ENCODE measurements around the gene SMTNL1. TPM values are rescaled to one million over a fixed set of nuclear protein-coding genes. Genes with fewer than 3 reads are reported as not detected.
A peak's percentile ranks its signal among the peaks of the same experiment; 100 is the strongest.
"Not testable (repeated sequence)": the region's sequence is repeated elsewhere in the genome, so short reads cannot be mapped to it uniquely, and the experiment has no call there.

The SMTNL1 gene
- total and polyA plus RNA-seq, 10 donors, result not detected

- Histone ChIP-seq H3K27ac (no peak overlapping the region), H3K9me3 (no peaks in the 10 kb centered on the region), H3K36me3 (peaks cover 0 to 18% (median 7%) of the 10 kb centered on the region in 6 donors), H3K4me1 (peaks cover 13 to 44% (median 28%) of the 10 kb centered on the region in 6 donors), H3K4me3 (no peak overlapping the region), H3K27me3 (replicated peaks in 1 of 7) (no peaks in the 10 kb centered on the region)
- peak; percentile 87 for DNase-seq
- intact Hi-C loops (cut with DNase I; ENCODE audit: low total_unique reads), result loop anchor here (2.0 to 5.0 kb wide), 2 partner anchors 35 to 70 kb away; no protein-coding TSS in a partner anchor
- TF ChIP-seq POLR2AphosphoS5 (IDR thresholded peaks at IDR 0.05) (no peak), POLR2A (IDR thresholded peaks at IDR 0.05) (no peak), CTCF (IDR thresholded peaks at IDR 0.05 in 8 of 11, conservative IDR thresholded peaks at IDR 0.05 in 3 of 11) (peak; percentile 77 to 92 (median 89))
- WGBS, 5 donors, result 23 to 25% (median 24%) methylated on average over 7 of the region's 7 CpGs
These were observed 10.3 kb upstream of the SMTNL1 start for GRCh38 chr11:57527056-57527631.

GRCh38 chr11:57529012-57529411, 8.4 kb upstream of the SMTNL1 start:
- H3K27me3 ChIP-seq (replicated peaks in 1 of 7), result no peaks in the 10 kb centered on the region
- peaks cover 0 to 18% (median 7%) of the 10 kb centered on the region in 6 donors for H3K36me3 ChIP-seq
- intact Hi-C loops (cut with DNase I; ENCODE audit: low total_unique reads), result loop anchor here (5.0 kb wide), 1 partner anchor 37 kb away; no protein-coding TSS in a partner anchor
- peak overlapping the region in 1 of 8 donors; percentile 16 for H3K27ac ChIP-seq
- no peaks in the 10 kb centered on the region for H3K9me3 ChIP-seq
- no peak overlapping the region for H3K4me3 ChIP-seq
- peaks cover 13 to 45% (median 28%) of the 10 kb centered on the region in 6 donors for H3K4me1 ChIP-seq
- no peak for DNase-seq
- TF ChIP-seq POLR2A (IDR thresholded peaks at IDR 0.05), result no peak
- no peak for TF ChIP-seq POLR2AphosphoS5 (IDR thresholded peaks at IDR 0.05)
- TF ChIP-seq CTCF (IDR thresholded peaks at IDR 0.05 in 8 of 11, conservative IDR thresholded peaks at IDR 0.05 in 3 of 11), result no peak

GRCh38 chr11:57530215-57530595, 7.2 kb upstream of the SMTNL1 start:
- Histone ChIP-seq H3K4me3 (peak overlapping the region; percentile 66 to 98 (median 82)), H3K4me1 (peaks cover 13 to 45% (median 28%) of the 10 kb centered on the region in 6 donors), H3K36me3 (peaks cover 0 to 18% (median 7%) of the 10 kb centered on the region in 6 donors), H3K9me3 (no peaks in the 10 kb centered on the region), H3K27ac (peak overlapping the region; percentile 59 to 88 (median 78)), H3K27me3 (replicated peaks in 1 of 7) (no peaks in the 10 kb centered on the region)
- intact Hi-C loops (cut with DNase I; ENCODE audit: low total_unique reads), result no loop called here
- no peak for TF ChIP-seq POLR2A (IDR thresholded peaks at IDR 0.05)
- TF ChIP-seq POLR2AphosphoS5 (IDR thresholded peaks at IDR 0.05), result no peak
- TF ChIP-seq CTCF (IDR thresholded peaks at IDR 0.05 in 8 of 11, conservative IDR thresholded peaks at IDR 0.05 in 3 of 11), result no peak
- peak; percentile 88 for DNase-seq
- 1 to 3% (median 1%) methylated on average over 10 to 17 of the region's 17 CpGs for WGBS, 5 donors

GRCh38 chr11:57530596-57531507, 6.5 kb upstream of the SMTNL1 start, which contains the start of gene TIMM10:
TIMM10 (minus strand) TSS chr11:57530754; CDS start chr11:57530189, 565 bp downstream.
- Histone ChIP-seq H3K4me3 (peak within 1 kb of the TSS; percentile 66 to 98 (median 82)), H3K27me3 (replicated peaks in 1 of 7) (no peaks in the 10 kb centered on the region), H3K9me3 (no peaks in the 10 kb centered on the region), H3K27ac (peak within 1 kb of the TSS; percentile 59 to 88 (median 78)), H3K4me1 (peaks cover 13 to 45% (median 28%) of the 10 kb centered on the region in 6 donors), H3K36me3 (peaks cover 0 to 18% (median 7%) of the 10 kb centered on the region in 6 donors)
- WGBS, 5 donors, result 0 to 1% (median 0%) methylated on average over 38 to 49 of the region's 49 CpGs
- intact Hi-C loops (cut with DNase I; ENCODE audit: low total_unique reads), result no loop called here
- peak; percentile 99 for DNase-seq
- TF ChIP-seq POLR2AphosphoS5 (IDR thresholded peaks at IDR 0.05) (peak; percentile 88 to 97 (median 96)), CTCF (IDR thresholded peaks at IDR 0.05 in 8 of 11, conservative IDR thresholded peaks at IDR 0.05 in 3 of 11) (peak in 1 of 11 experiments; percentile 44), POLR2A (IDR thresholded peaks at IDR 0.05) (peak in 1 of 3 donors; percentile 42)

GRCh38 chr11:57534449-57534848, 2.9 kb upstream of the SMTNL1 start:
- H3K9me3 ChIP-seq; H3K4me3 ChIP-seq; H3K27me3 ChIP-seq (replicated peaks in 1 of 7); DNase-seq; H3K27ac ChIP-seq; intact Hi-C loops (cut with DNase I; ENCODE audit: low total_unique reads): not testable (repeated sequence)
- WGBS, 5 donors, result 94 to 97% (median 95%) methylated on average over 7 of the region's 7 CpGs
- peaks cover 0 to 15% (median 0%) of the 10 kb centered on the region in 6 donors for H3K36me3 ChIP-seq
- H3K4me1 ChIP-seq, result peaks cover 8 to 23% (median 17%) of the 10 kb centered on the region in 6 donors
